Right atrium auricular region (tissue), 2 donors: Measurements from ENCODE around the gene UGT1A6. TPM values are rescaled to one million over a fixed set of nuclear protein-coding genes. Genes with fewer than 3 reads are reported as not detected.

Experiments
- DNase-seq: peaks from one replicate; pipeline ENCODE4 v3.0.0-alpha.2; 2019; ENCODE audit warnings: low spot score
- H3K27ac ChIP-seq, 2 donors: fragments of 200-600 bp; sonication (generic); 1 replicate in 1 of 2; 2 replicates in 1 of 2; pipeline ENCODE4 v1.5.1; 2016 to 2019
- H3K27me3 ChIP-seq, 2 donors: fragments of 200-600 bp; sonication (generic); one replicate each; pipeline versions ENCODE4 v1.5.1 to v1.6.0; 2017 to 2019
- H3K36me3 ChIP-seq: fragments of 200-600 bp; sonication (generic); one replicate; pipeline ENCODE4 v1.5.1; 2016
- H3K4me1 ChIP-seq, 2 donors: fragments of 200-600 bp; sonication (generic); one replicate each; pipeline versions ENCODE4 v1.5.1 to v1.6.0; 2017 to 2019
- H3K4me3 ChIP-seq, 2 donors: fragments of 200-600 bp; sonication (generic); 1 replicate in 1 of 2; 2 replicates in 1 of 2; pipeline ENCODE4 v1.5.1; 2017 to 2019; ENCODE audit warnings: mild to moderate bottlenecking in 1 of 2, moderate library complexity in 1 of 2
- H3K9me3 ChIP-seq, 2 donors: fragments of 200-600 bp; sonication (generic); one replicate each; pipeline ENCODE4 v1.5.1; 2019
- CTCF ChIP-seq, 2 donors: fragments of 200-600 bp; sonication (generic); IDR thresholded peaks; one replicate each; pipeline ENCODE4 v1.5.1; 2019; ENCODE audit warnings: antibody characterized with exemption in 2 of 2
- total RNA-seq, 2 donors: library from RNA; depleted of rRNA; stranded (reverse); fragments of >200 nt; gene quantifications; one replicate each; pipeline ENCODE4 v1.1.0, GENCODE V29; 2016

UGT1A6 gene
- total RNA-seq, 2 donors from 2014 or later, result not detected

GRCh38 chr2:233813236-233814055, 120.8 kb downstream of the UGT1A6 start:
- H3K4me3 ChIP-seq, result no peak overlapping the region
- DNase-seq, result no peak
- no peak overlapping the region for H3K27ac ChIP-seq
- H3K9me3 ChIP-seq, result peaks cover 0 to 10% of the 10 kb centered on the region in 2 donors
- H3K4me1 ChIP-seq, result no peaks in the 10 kb centered on the region
- no peaks in the 10 kb centered on the region for H3K27me3 ChIP-seq
- no peak for TF ChIP-seq CTCF (IDR thresholded peaks at IDR 0.05)
- H3K36me3 ChIP-seq, result no peaks in the 10 kb centered on the region

- H3K36me3 ChIP-seq, result no peaks in the 10 kb centered on the region
- DNase-seq, result no peak
These were observed 121.6 kb downstream of the UGT1A6 start for GRCh38 chr2:233814056-233814835.

GRCh38 chr2:233815861-233816260, 123.2 kb downstream of the UGT1A6 start:
- Histone ChIP-seq H3K9me3 (peaks cover 0 to 10% of the 10 kb centered on the region in 2 donors), H3K27me3 (no peaks in the 10 kb centered on the region), H3K36me3 (no peaks in the 10 kb centered on the region), H3K27ac (no peak overlapping the region), H3K4me3 (no peak overlapping the region), H3K4me1 (no peaks in the 10 kb centered on the region)
- DNase-seq, result no peak
- no peak for TF ChIP-seq CTCF (IDR thresholded peaks at IDR 0.05)

More at GRCh38 chr2:233814056-233814835, 121.6 kb downstream of the UGT1A6 start:
- Histone ChIP-seq H3K9me3 (peaks cover 0 to 10% of the 10 kb centered on the region in 2 donors), H3K27me3 (no peaks in the 10 kb centered on the region), H3K4me1 (no peaks in the 10 kb centered on the region), H3K27ac (no peak overlapping the region), H3K4me3 (no peak overlapping the region)
- TF ChIP-seq CTCF (IDR thresholded peaks at IDR 0.05), result no peak

- Histone ChIP-seq H3K27me3 (no peaks in the 10 kb centered on the region), H3K9me3 (peaks cover 0 to 10% of the 10 kb centered on the region in 2 donors), H3K27ac (no peak overlapping the region), H3K4me3 (no peak overlapping the region), H3K4me1 (no peaks in the 10 kb centered on the region), H3K36me3 (no peaks in the 10 kb centered on the region)
- no peak for DNase-seq
- no peak for TF ChIP-seq CTCF (IDR thresholded peaks at IDR 0.05)
These were observed 123.6 kb downstream of the UGT1A6 start for GRCh38 chr2:233816334-233816733.

- peaks cover 0 to 10% of the 10 kb centered on the region in 2 donors for H3K9me3 ChIP-seq
- no peaks in the 10 kb centered on the region for H3K4me1 ChIP-seq
- H3K27ac ChIP-seq, result no peak overlapping the region
- H3K36me3 ChIP-seq, result no peaks in the 10 kb centered on the region
- no peak for DNase-seq
- TF ChIP-seq CTCF (IDR thresholded peaks at IDR 0.05), result no peak
- H3K27me3 ChIP-seq, result no peaks in the 10 kb centered on the region
- no peak overlapping the region for H3K4me3 ChIP-seq
These were observed 124.1 kb downstream of the UGT1A6 start for GRCh38 chr2:233816771-233817170.
